Spleen (tissue), 11 donors: ENCODE results near the gene CMTM8. TPM values are rescaled to one million over a fixed set of nuclear protein-coding genes. Genes with fewer than 3 reads are reported as not detected.
A peak's percentile ranks its signal among the peaks of the same experiment; 100 is the strongest.

ENCODE experiments used
- DNase-seq: peaks from one replicate; pipeline ENCODE4 v3.0.0-alpha.2; 2020
- H3K27ac ChIP-seq, 8 donors: fragments of 200-600 bp; sonication (generic) in 7 of 8; 1 replicate in 4 of 8; 2 replicates in 4 of 8; pipeline versions ENCODE4 v1.5.0 to v1.8.0; 2016 to 2021; ENCODE audit warnings: inconsistent platforms in 4 of 8, mild to moderate bottlenecking in 4 of 8, moderate library complexity in 1 of 8
- H3K27me3 ChIP-seq, 7 donors: fragments of 200-600 bp; sonication (generic) in 6 of 7; replicated peaks in 1 of 7; 1 replicate in 4 of 7; 2 replicates in 3 of 7; pipeline versions ENCODE4 v1.5.0 to v1.8.0; 2016 to 2021; ENCODE audit warnings: inconsistent platforms in 3 of 7, mild to moderate bottlenecking in 1 of 7
- H3K36me3 ChIP-seq, 6 donors: fragments of 200-600 bp; sonication (generic) in 5 of 6; 1 replicate in 4 of 6; 2 replicates in 2 of 6; pipeline versions ENCODE4 v1.5.0 to v1.8.0; 2016 to 2021; ENCODE audit warnings: inconsistent platforms in 2 of 6
- H3K4me1 ChIP-seq, 6 donors: fragments of 200-600 bp; sonication (generic) in 5 of 6; 1 replicate in 3 of 6; 2 replicates in 3 of 6; pipeline versions ENCODE4 v1.5.0 to v1.8.0; 2016 to 2021; ENCODE audit warnings: inconsistent platforms in 3 of 6
- H3K4me3 ChIP-seq, 8 donors: fragments of 200-600 bp; sonication (generic) in 7 of 8; 1 replicate in 4 of 8; 2 replicates in 4 of 8; pipeline versions ENCODE4 v1.5.0 to v1.8.0; 2016 to 2021; ENCODE audit warnings: inconsistent platforms in 4 of 8, mild to moderate bottlenecking in 4 of 8, moderate library complexity in 2 of 8
- H3K9me3 ChIP-seq, 8 donors: fragments of 200-600 bp; sonication (generic) in 7 of 8; 1 replicate in 4 of 8; 2 replicates in 4 of 8; pipeline versions ENCODE4 v1.5.0 to v1.8.0; 2016 to 2021; ENCODE audit warnings: inconsistent platforms in 4 of 8
- CTCF ChIP-seq, 11 experiments: fragments of 200-600 bp in 7 of 11; fragments of 450-650 bp in 4 of 11; sonication (generic) in 4 of 11; IDR thresholded peaks in 8 of 11; conservative IDR thresholded peaks in 3 of 11; 1 replicate in 7 of 11; 2 replicates in 4 of 11; pipeline versions ENCODE4 v1.4.0 to v1.8.0; 2016 to 2021; ENCODE audit warnings: antibody characterized with exemption in 11 of 11, inconsistent platforms in 4 of 11, mild to moderate bottlenecking in 1 of 11
- POLR2A ChIP-seq, 3 donors: fragments of 450-650 bp; IDR thresholded peaks; one replicate each; pipeline ENCODE4 v1.5.1; 2017; ENCODE audit warnings: antibody characterized with exemption in 3 of 3, mild to moderate bottlenecking in 1 of 3
- POLR2AphosphoS5 ChIP-seq, 3 donors: sonication (generic); formaldehyde crosslinking; IDR thresholded peaks; one replicate each; pipeline ENCODE4 v1.5.1; 2017; ENCODE audit warnings: antibody characterized with exemption in 3 of 3
- WGBS, 5 donors: extraction: QIAGEN DNeasy Blood & Tissue Kit in 3 of 5; methylation state at CpG; one replicate each; pipeline versions ENCODE4 v1.1.5 to v1.1.7; 2013 to 2018; 5-methylcytosine and 5-hydroxymethylcytosine counted together
- intact Hi-C: fragments of 100-400 bp; cut with DNase I; formaldehyde crosslinking; loops from one replicate; pipeline ENCODE4 v1.15.0; 2023; ENCODE audit warnings: low total_unique reads
- polyA plus RNA-seq, 3 donors: library from polyadenylated mRNA; stranded (reverse); fragments of 200-250 nt; gene quantifications; one replicate each; pipeline ENCODE4 v1.2.1, GENCODE V29; 2013
- total RNA-seq, 7 donors: library from RNA; depleted of rRNA in 3 of 7; stranded (reverse); fragments of >200 nt in 3 of 7; fragmentation: NEBNext Ultra II Directional in 4 of 7; extraction: Animal tissue kit (Norgen Biotek cat#: 25700) in 4 of 7; gene quantifications; one replicate each; pipeline versions ENCODE4 v1.1.0 to v1.2.1, GENCODE V29; 2016 to 2021
- donor health status: healthy with polysubstance abuse.
- donor health status: DM: no; HTN: no; CAD: no; lungs with moderate emphysema.
- donor health status: DM: no; HTN: no; CAD: no.
- donor health status: Bipolar disorder and iron deficiency.
- donor health status: healthy.
- donor health status: DM: no; HTN: no; CAD: no.
- donor health status: DM: yes; HTN: yes; CAD: no.

Gene CMTM8
- total and polyA plus RNA-seq, 10 donors: 0.61 to 3.5 (median 1.6) TPM

DNA sequence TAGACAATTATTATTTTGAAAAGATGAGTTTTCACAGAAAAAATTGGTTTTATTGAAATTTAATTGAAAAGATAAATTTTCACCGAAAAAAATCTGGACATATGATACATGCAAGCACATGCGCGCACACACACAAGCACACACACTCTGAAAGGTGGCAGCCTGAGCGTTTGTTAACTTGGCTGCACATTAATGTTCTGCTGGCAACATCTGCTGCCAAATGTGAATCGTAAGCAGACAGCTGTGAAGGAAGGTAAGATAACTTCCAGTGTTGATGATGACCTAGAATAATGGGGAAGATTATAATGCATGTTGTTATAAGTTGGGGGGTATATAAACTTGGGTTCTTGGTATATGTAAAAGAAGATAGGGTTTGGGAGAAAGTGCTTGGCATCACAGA, 134.8 kb downstream of the CMTM8 start:
- intact Hi-C loops: loop anchor here (2.0 kb wide), 1 partner anchor 98 kb away; no protein-coding TSS in a partner anchor
- Histone ChIP-seq H3K27me3 (no peaks in the 10 kb centered on the region), H3K27ac (no peak overlapping the region), H3K36me3 (no peaks in the 10 kb centered on the region), H3K4me1 (peaks cover 0 to 21% (median 7%) of the 10 kb centered on the region in 6 donors), H3K4me3 (no peak overlapping the region), H3K9me3 (no peaks in the 10 kb centered on the region)
- DNase-seq: no peak
- 89 to 94% (median 91%) methylated on average over 5 of the region's 5 CpGs for WGBS, 5 donors
- no peak for TF ChIP-seq POLR2AphosphoS5 (IDR thresholded peaks at IDR 0.05)
- no peak for TF ChIP-seq POLR2A (IDR thresholded peaks at IDR 0.05)
- no peak for TF ChIP-seq CTCF (IDR thresholded peaks at IDR 0.05 in 8 of 11, conservative IDR thresholded peaks at IDR 0.05 in 3 of 11)

DNA sequence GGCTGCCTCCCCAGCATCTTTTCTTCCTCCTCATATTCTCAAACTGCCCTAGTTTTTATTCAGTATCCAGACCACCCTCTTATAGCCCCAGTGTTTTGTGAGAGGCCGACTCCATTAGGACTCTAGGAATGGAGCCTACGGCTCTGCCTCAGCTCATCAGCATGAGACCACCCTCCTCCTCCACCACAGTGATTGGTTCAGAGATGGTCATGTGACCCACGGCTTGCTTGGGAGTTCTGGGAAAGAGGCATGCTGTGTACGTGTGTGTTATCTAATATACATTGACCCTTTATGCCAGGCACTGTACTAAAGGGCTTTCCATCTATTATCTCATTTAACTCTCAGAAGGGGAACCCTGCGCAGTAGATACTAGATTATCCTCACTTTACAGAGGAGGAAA, 135.4 kb downstream of the CMTM8 start:
- Histone ChIP-seq H3K4me3 (no peak overlapping the region), H3K36me3 (no peaks in the 10 kb centered on the region), H3K27ac (no peak overlapping the region), H3K27me3 (no peaks in the 10 kb centered on the region), H3K9me3 (no peaks in the 10 kb centered on the region), H3K4me1 (peaks cover 0 to 21% (median 7%) of the 10 kb centered on the region in 6 donors)
- no peak for TF ChIP-seq CTCF (IDR thresholded peaks at IDR 0.05 in 8 of 11, conservative IDR thresholded peaks at IDR 0.05 in 3 of 11)
- no peak for TF ChIP-seq POLR2AphosphoS5 (IDR thresholded peaks at IDR 0.05)
- TF ChIP-seq POLR2A (IDR thresholded peaks at IDR 0.05): no peak
- intact Hi-C loops: loop anchor here (2.0 kb wide), 1 partner anchor 97 kb away; no protein-coding TSS in a partner anchor
- no peak for DNase-seq
- 70 to 92% (median 85%) methylated on average over 5 of the region's 5 CpGs for WGBS, 5 donors

DNA sequence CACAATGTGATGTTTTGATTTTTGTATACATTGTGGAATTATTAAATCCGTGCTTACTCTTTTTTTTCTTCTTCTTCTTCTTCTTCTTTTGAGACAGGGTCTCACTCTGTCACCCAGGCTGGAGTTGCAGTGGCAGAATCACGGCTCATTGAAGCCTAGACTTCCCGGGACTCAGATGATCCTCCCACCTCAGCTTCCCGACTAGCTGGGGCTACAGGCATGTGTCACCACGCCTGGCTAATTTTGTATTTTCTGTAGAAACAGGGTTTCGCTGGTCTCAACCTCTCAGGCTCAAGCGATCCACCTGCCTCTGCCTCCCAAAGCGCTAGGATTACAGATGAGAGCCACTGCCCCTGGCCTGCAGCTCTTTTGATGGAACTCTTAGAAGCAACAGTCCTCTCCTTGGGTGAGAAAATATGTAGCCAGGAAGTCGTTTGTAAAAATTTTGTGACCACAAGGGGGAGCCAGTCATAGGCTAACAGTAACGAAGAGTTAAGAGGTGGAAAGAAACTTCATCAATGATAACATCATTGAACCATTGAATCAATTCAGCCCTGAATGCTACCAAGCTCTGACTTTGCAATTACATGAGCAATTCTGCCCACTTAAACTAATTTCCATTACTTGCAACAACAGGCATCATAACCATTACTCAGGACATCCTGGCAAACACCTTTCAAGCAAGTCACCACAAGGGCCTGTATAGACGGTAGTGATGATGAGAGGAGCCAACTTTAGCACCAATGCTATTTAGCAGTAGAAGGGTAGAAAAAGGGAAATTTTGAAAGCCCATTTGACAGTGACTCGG, 136.5 kb downstream of the CMTM8 start:
- Histone ChIP-seq H3K4me1 (peaks cover 0 to 24% (median 7%) of the 10 kb centered on the region in 6 donors), H3K36me3 (no peaks in the 10 kb centered on the region), H3K27ac (no peak overlapping the region), H3K27me3 (no peaks in the 10 kb centered on the region), H3K4me3 (no peak overlapping the region), H3K9me3 (no peaks in the 10 kb centered on the region)
- no peak for DNase-seq
- TF ChIP-seq CTCF (IDR thresholded peaks at IDR 0.05 in 8 of 11, conservative IDR thresholded peaks at IDR 0.05 in 3 of 11): peak; percentile 19 to 79 (median 66)
- no peak for TF ChIP-seq POLR2A (IDR thresholded peaks at IDR 0.05)
- no peak for TF ChIP-seq POLR2AphosphoS5 (IDR thresholded peaks at IDR 0.05)
- WGBS, 5 donors: 52 to 60% (median 58%) methylated on average over 12 of the region's 12 CpGs
- intact Hi-C loops: no loop called here

DNA sequence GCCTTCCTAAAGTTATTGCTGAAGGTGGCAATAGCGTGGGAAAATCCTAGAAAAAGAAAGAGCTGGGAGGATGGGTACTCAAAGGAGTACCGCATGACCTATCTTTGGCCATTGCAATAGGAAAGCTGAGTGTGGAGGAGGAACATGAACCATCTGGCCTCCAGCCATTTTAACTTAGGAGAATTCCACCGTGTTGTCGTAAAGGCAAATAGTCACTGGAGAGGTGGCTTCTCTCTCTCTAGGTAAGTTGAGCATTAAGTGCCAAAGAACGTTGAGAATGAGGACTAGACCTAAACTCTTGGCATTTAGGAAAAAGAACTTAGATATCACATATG, 137.1 kb downstream of the CMTM8 start:
- intact Hi-C loops: no loop called here

More for the DNA sequence above, 137.1 kb downstream of the CMTM8 start:
- Histone ChIP-seq H3K9me3 (no peaks in the 10 kb centered on the region), H3K27ac (no peak overlapping the region), H3K36me3 (no peaks in the 10 kb centered on the region), H3K27me3 (no peaks in the 10 kb centered on the region), H3K4me3 (no peak overlapping the region), H3K4me1 (peaks cover 0 to 24% (median 7%) of the 10 kb centered on the region in 6 donors)
- DNase-seq: no peak
- 89 to 96% (median 94%) methylated on average over 5 of the region's 5 CpGs for WGBS, 5 donors
- TF ChIP-seq POLR2A (IDR thresholded peaks at IDR 0.05): no peak
- no peak for TF ChIP-seq POLR2AphosphoS5 (IDR thresholded peaks at IDR 0.05)
- TF ChIP-seq CTCF (IDR thresholded peaks at IDR 0.05 in 8 of 11, conservative IDR thresholded peaks at IDR 0.05 in 3 of 11): no peak
